NT2/D1 (cell line): ENCODE results near the gene ZFHX2.

Source experiments
- SUZ12 ChIP-seq: IDR thresholded peaks from 2 replicates; pipeline ENCODE4 v1.6.1; 2011; ENCODE audit not compliant: insufficient read length, insufficient read depth; ENCODE audit errors: extremely low read depth
- YY1 ChIP-seq: IDR thresholded peaks from 2 replicates; pipeline ENCODE4 v1.6.1; 2011; ENCODE audit not compliant: insufficient read length, insufficient read depth
- ZNF274 ChIP-seq: IDR thresholded peaks from 2 replicates; pipeline ENCODE4 v1.6.1; 2011; ENCODE audit warnings: mild to moderate bottlenecking, low read depth, low read length

DNA sequence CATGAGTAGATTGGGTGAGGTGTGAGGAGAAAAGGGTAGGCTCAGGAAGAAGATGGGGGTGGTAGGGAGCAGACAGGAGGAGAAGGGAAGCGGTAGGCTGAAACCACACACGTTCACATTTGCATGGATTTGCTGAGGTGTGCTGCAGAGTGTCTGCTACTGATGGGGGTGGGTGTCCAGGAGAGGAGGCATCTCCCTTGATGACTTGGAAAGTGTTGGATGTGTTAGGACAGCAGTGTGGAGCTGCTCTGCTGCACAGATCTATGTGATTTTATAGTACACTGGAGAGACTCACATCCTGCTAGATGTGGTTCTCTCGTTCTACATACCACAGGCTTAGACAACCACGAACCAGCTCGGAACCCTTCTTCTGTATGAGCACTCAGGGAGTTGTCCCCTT lies 9.3 kb downstream of the ZFHX2 start:
- no peak for TF ChIP-seq ZNF274
- TF ChIP-seq YY1 = no peak
- no peak for TF ChIP-seq SUZ12
